NAMALWA (cell line): ENCODE results near the gene APEH.
"Not testable (repeated sequence)": the region's sequence is repeated elsewhere in the genome, so short reads cannot be mapped to it uniquely, and the experiment has no call there.

Experiments used
- DNase-seq: peaks from one replicate; pipeline ENCODE4 v3.0.0-alpha.2; 2015; ENCODE audit warnings: low spot score

Gene APEH

DNA sequence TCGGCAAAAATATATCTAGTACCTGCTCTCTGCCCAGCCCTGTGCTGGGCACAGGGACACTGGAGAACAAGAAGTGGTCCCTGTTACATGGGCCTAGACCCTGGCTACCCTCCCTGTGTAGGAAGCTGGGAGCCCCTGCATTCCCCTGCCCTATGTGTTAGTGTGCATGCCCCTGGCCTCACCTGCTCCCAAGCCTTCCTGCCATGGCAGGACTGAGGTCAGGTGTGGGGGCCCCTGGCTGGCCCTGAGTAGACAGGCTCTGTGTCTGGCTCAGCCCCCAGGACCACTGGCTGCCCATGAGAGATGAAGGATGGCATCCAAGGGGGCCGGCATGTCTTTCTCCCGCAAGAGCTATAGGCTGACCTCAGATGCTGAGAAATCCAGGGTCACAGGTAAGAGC is 16.7 kb downstream of the APEH start:
- not testable (repeated sequence) for DNase-seq

DNA sequence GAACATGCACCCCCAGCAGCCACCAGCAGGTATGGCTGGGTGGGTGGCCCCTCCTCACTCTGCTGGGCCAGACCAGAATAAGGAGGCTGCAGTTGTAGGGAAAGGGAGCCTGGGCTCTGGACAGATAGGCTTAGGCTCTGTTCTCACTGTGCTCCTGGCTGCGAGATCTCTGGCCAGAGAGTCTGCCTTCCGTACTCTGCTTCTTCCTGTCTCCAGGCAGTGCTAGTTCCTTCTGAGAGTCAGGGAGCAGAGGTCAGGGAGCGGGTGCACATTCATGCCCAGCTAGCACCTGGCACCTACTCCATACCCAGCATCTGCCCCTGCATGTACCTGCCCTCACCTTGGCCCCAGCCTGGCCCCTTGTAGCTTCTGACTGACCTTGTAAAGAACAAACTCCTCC is 17.3 kb downstream of the APEH start:
- DNase-seq = not testable (repeated sequence)

DNA sequence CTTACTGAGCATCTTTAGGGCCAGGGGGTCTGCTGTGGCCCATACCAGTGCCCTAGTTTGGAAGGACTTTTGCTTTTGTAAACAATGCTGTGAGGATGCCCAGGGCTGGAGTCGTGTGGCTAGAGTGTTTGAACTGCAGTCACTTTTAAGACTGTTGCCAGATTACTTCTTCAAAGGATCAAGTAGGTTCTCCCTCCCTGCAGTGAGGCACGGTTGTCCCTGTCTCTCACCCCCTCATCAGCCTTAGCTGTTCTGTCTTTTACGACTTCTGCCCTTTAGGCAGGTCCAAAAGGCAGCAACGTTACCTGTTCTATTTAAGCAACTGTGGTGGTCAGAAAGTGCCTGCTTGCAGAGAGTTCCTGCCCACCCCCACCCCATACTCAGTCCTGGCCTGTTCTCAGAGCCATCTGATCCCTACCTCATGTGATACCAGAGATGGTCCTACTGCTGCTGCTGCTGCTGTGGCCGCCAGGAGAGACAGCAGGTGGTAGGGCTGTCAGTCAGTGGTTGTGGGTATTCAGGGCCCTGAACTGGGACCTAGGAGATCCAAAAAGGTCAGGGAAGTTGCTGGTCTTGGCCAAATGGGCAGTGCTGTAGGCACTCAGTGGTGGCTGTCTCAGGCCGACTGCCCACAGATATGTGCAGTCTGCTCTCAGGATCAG is 20.4 kb downstream of the APEH start:
- not testable (repeated sequence) for DNase-seq

DNA sequence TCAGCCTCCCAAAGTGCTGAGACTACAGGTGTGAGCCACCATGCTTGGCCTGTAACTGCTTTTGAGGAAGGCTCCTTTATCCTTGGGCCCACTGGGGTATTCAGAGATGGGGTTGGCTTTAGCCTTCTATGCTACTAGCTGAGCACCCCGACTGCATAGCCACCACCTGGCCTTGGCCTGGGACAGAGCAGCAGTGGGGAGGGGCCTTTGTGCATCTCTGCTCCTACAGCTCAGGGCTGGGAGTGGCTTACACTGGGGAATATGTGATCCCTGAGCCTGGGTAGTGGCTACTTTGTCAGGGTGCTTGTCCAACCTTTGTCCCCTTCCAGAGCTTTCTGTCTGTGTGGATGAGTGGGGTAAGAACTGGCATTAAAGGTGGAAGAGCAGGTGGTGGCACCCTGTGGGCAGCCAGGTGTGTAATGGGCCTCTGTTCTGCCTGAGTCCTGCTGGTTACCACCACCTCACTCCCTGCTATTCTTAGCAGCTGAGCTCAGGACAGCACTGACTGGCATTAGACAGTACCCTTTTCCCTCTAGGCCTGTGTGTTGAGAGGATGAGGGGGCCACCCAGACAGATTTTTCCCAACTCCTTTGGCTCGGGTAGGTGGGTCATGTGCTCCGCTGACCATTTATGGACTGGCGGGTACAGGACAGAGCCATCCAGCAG is 21.3 kb downstream of the APEH start:
- not testable (repeated sequence) for DNase-seq

DNA sequence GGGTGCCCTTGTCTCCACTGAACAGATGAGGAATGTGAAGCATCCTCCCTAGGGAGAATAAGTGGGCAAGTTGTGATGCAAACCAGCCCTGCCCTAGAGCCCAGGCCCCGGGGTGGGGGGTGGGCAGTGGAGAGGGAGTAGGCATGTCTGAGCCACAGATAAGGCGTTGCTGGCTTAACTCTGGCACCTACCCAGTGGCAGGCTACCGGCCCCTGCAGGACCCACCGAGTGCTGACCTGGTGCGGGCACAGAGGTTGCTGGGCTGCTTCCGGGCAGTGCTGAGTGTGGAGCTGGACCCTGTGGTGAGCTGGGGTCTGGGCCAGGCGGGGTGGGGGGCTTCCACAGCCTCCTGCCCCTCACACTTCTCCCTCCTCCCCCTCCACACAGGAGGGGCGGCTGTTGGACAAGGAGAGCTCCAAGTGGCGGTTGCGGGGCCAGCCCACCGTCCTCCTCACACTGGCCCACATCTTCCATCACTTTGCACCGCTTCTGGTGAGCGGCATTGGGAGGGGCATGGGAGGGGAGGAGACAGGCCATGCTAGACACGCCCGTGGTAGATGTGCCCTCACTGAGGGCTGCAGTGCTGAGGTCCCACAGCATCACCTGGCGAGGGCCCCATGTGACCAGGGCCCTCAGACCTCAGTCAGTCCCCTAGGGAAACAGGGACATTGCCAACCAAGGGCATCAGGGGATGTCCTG is 25.3 kb downstream of the APEH start:
- no peak for DNase-seq

DNA sequence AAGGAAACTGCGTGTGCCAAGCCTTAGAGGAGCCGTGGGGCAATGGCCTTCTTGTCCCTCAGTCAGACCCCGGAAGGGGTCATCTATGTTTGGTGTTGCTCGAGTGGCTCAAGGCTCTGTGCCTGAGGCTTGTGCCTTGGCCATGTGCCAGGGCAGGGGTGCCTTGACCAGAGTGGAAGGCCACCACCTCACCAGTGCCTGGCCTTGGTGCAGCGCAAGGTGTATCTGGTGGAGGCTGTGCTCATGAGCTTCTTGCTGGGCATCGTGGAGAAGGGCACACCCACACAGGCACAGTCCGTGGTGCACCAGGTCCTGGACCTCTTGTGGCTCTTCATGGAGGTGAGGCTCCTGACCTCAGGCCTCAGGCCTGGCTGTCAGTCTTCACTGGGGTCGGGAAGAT is 25.9 kb downstream of the APEH start:
- no peak for DNase-seq

- DNase-seq = no peak
Observed at GRCh38 chr3:49700453-49701128, 26.4 kb downstream of the APEH start.

GRCh38 chr3:49701388-49702077 is 27.4 kb downstream of the APEH start:
- no peak for DNase-seq

GRCh38 chr3:49702672-49703071 is 28.5 kb downstream of the APEH start:
- DNase-seq = no peak

- peak; percentile 75 for DNase-seq
Observed at GRCh38 chr3:49703443-49703927, 29.3 kb downstream of the APEH start.

- no peak for DNase-seq
Observed at GRCh38 chr3:49703956-49704355, 29.8 kb downstream of the APEH start.

- no peak for DNase-seq
Observed at GRCh38 chr3:49704629-49705028, 30.5 kb downstream of the APEH start.

DNA sequence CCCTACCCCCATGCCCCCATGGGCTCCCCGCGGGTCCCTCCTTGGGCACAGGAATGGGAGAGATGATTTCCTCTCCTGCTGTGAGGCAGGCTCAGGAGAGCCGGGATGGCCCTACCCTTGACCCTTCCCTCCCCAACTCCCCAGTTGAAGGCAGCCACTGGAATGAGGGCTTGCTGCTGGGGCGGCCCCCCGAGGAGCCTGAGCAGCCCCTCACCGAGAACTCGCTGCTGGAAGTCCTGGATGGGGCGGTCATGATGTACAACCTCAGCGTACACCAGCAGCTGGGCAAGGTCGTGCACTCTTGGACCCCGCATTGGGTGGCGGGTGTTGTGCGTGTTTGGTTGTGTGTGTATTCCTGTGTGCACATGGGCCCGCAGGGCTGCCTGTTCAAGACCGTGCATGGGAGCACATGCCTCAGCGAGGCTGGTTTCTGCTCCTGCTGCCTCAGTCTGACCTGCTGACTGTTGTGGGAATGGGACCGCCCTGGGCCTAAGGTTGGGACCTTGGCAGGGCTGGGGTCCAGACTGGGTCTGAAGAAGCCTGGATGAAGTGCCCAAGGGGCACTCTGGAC is 31.3 kb downstream of the APEH start:
- no peak for DNase-seq

GRCh38 chr3:49706456-49707112 is 32.4 kb downstream of the APEH start:
- no peak for DNase-seq

DNA sequence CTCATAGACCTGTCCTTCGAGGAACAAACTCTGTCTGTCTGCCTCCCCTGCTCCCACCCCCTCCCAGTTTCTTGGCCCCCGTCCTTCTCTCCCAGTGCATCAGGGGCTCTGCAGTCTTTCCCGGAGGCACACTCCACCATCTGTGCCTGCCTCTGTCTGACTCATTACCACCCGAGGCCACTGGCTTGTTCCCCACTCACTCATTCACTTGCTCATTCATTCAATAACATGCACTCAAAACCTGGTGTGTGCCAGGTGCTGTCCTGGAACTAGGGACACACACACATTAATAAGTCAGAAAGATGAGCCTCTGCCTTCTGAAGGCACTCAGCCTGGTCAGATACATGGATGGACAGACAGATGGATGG is 32.9 kb downstream of the APEH start:
- no peak for DNase-seq

DNA sequence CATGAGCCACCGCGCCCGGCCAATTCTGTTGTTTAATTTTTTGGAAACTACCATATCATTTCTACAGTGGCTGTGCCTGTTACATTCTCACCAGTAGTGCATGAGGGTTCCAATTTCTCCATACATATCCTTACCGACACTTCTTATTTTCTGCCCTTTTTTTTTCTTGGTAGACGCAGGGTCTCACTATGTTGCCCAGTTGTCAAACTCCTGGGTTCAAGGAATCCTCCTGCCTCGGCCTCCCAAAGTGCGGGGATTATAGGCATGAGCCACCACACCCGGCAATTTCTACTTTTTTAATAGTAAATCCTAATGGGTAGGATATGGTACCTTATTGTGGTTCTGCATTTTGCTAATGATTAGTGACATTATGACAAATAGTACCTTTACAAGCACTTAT is 35.7 kb downstream of the APEH start:
- no peak for DNase-seq

DNA sequence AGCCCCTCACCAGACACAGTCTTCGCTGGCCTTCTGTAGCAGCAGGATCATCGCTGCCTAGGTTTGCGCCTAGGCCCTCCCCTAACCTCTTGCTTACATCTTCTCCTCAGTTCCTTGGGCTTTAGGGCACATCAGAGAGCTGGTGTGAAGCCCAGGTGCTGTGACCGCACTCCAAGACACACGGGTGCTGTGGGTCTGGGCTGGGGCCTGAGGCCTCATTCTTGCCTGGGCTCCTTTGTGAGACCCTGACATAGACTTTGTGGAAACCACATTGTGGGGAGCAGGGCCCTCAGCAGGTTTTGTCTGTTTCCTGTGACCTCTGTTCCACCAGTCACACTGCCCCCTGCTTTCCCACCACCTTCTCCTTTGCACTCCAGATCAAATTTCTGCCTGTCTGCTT is 37.3 kb downstream of the APEH start:
- DNase-seq = no peak

DNA sequence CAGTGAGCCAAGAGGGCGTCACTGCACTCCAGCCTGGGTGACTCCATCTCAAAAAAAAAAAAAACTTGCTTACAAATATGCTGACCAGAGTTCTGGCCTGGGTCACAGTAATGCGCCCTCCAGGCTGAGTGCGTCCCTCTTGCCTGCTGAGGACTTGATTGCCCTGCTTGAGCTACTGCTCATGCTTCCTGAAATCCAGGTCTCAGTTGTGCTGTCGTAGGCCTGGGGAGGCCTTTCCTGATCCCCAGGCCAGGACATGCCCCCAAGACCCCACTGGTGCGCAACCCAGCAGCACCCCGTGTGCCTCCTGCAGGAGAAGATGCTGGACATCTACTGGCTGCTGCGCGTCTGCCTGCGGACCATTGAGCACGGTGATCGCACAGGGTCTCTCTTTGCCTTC is 38.0 kb downstream of the APEH start:
- no peak for DNase-seq

DNA sequence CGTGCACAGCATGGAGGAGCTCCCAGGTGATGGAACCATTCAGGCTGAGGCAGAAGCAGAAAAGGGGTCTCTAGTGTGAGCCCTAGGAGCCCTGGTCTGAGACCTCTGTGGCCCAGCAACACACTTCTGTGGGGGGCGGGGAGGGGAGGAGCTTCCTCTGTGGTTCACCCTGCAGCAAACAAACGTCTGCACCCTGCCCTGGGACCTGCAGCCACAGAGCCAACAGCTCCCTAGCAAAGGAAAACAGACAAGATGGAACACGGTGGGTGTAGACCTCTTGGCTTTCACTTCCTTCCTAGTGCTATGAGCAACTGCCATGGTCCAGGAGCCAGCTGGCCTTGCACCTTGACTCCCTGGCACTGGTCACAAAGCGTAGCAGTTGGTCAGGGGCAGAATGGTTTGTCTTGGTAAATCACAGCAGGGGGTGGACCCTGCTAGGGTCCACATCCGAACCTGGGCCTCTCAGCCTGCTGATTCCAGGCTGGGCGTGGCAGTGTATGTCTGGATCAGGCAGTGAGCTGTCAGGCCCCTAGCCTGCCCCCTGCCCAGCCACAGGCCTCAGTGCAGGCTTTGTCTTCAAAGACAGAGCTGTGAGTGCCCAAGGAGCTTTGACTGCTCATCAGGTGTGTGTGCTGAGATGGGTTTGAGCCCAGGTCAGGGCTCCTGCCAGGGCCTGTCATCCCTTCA is 38.6 kb downstream of the APEH start:
- DNase-seq = no peak

DNA sequence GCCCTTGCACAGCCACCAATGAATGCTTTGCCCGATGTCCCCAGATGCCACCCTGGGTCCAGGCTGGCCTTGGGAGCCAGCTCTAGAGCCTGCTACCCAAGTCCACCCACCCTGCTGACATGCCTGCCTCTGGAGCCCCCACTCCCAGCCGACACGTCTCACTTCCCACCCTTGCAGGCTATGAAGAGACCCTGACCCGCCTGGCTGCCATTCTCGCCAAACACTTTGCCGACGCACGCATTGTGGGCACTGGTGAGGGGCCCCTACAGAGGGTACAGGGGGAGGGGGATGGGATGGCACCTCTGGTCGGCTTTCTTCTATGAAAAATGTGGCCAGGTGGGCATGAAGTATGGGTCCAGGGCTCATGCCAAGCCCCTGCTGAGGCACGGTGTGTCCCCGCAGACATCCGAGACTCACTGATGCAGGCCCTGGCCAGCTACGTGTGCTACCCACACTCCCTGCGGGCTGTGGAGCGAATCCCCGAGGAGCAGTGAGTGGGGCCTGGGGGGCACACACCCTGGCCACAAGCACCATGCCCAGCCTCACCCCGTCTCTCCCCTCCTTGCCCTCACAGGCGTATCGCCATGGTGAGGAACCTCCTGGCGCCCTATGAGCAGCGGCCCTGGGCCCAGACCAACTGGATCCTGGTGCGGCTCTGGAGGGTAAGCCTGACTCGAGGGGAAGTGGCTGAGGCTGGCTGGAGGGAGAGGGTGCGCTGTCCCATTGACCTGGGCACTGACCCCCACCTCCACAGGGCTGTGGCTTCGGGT is 39.4 kb downstream of the APEH start:
- no peak for DNase-seq
